GM12878 (cell line): ENCODE measurements around the gene DLX1. TPM values are rescaled to one million over a fixed set of nuclear protein-coding genes. Genes with fewer than 3 reads are reported as not detected.

Experiments used
- BCL11A ChIP-seq: IDR thresholded peaks from 2 replicates; pipeline ENCODE4 v1.6.1; 2011; ENCODE audit warnings: low read depth, low read length
- ESRRA ChIP-seq: IDR thresholded peaks from 2 replicates; pipeline ENCODE4 v1.6.1; 2012; ENCODE audit warnings: mild to moderate bottlenecking, low read length, improper control_type of control experiment
- HDGF ChIP-seq: fragments of 450-650 bp; IDR thresholded peaks from 2 replicates; pipeline ENCODE4 v1.6.1; 2016; ENCODE audit warnings: antibody characterized with exemption
- IRF4 ChIP-seq: IDR thresholded peaks from 2 replicates; pipeline ENCODE4 v1.6.1; 2011; ENCODE audit warnings: low read depth, low read length
- MTA3 ChIP-seq: IDR thresholded peaks from 2 replicates; pipeline ENCODE4 v1.6.1; 2012; ENCODE audit warnings: low read length, inconsistent platforms, borderline replicate concordance
- MXI1 ChIP-seq: fragments of 150-350 bp; IDR thresholded peaks from 2 replicates; pipeline ENCODE4 v1.6.1; 2011; ENCODE audit warnings: low read depth, mild to moderate bottlenecking, inconsistent platforms, low read length, improper control_type of control experiment
- MYB ChIP-seq: fragments of 150-350 bp; IDR thresholded peaks from 2 replicates; pipeline ENCODE4 v1.6.1; 2014; ENCODE audit warnings: mild to moderate bottlenecking, low read depth, low read length, borderline replicate concordance
- NR2C1 ChIP-seq: fragments of 450-650 bp; IDR thresholded peaks from 2 replicates; pipeline ENCODE4 v1.6.1; 2017; ENCODE audit warnings: antibody characterized with exemption, mild to moderate bottlenecking, moderate library complexity
- NRF1 ChIP-seq: conservative IDR thresholded peaks from 2 replicates; pipeline ENCODE4 v1.6.1; 2011; ENCODE audit warnings: mild to moderate bottlenecking, low read depth, low read length, improper control_type of control experiment
- POLR2AphosphoS5 ChIP-seq: IDR thresholded peaks from 2 replicates; pipeline ENCODE4 v1.6.1; 2011; ENCODE audit warnings: mild to moderate bottlenecking, low read length, inconsistent platforms
- RCOR1 ChIP-seq: conservative IDR thresholded peaks from 2 replicates; pipeline ENCODE4 v1.6.1; 2012; ENCODE audit warnings: low read depth, low read length, improper control_type of control experiment
- SIX5 ChIP-seq: IDR thresholded peaks from 2 replicates; pipeline ENCODE4 v1.6.1; 2011; ENCODE audit warnings: mild to moderate bottlenecking, low read depth, low read length, moderate library complexity; ENCODE audit not compliant: severe bottlenecking
- SMARCA5 ChIP-seq: fragments of 450-650 bp; IDR thresholded peaks from 2 replicates; pipeline ENCODE4 v1.6.1; 2017; ENCODE audit warnings: mild to moderate bottlenecking
- SREBF1 ChIP-seq: IDR thresholded peaks from 2 replicates; pipeline ENCODE4 v1.6.1; 2012; ENCODE audit warnings: mild to moderate bottlenecking, low read length
- YBX1 ChIP-seq: fragments of 450-650 bp; IDR thresholded peaks from 2 replicates; pipeline ENCODE4 v1.6.1; 2016; ENCODE audit warnings: antibody characterized with exemption
- ZNF24 ChIP-seq: fragments of 450-650 bp; IDR thresholded peaks from 2 replicates; pipeline ENCODE4 v1.6.1; 2017; ENCODE audit warnings: antibody characterized with exemption, mild to moderate bottlenecking
- polyA plus RNA-seq, 11 experiments: library from polyadenylated mRNA; depleted of rRNA in 4 of 11; unstranded in 6 of 11; stranded (reverse) in 5 of 11; fragments of >200 nt; fragmentation: Nextera tagmentation in 4 of 11; fragmentation: Illumina TruSeq in 1 of 11; extraction: Ambion mirVana in 4 of 11; extraction: Trizol in 1 of 11; gene quantifications; 1 replicate in 1 of 11; 2 replicates in 10 of 11; pipeline versions ENCODE4 v1.2.1 to v1.2.3, GENCODE V29; 2011 to 2016; ENCODE audit warnings: inconsistent platforms in 2 of 11, missing spikeins in 2 of 11, low read depth in 1 of 11
- total RNA-seq, 4 experiments: library from RNA; depleted of rRNA in 3 of 4; stranded (reverse); fragments of >200 nt in 3 of 4; fragmentation: Illumina TruSeq in 1 of 4; extraction: Trizol in 1 of 4; gene quantifications; 2 replicates each; pipeline versions ENCODE4 v1.2.1 to v1.2.3, GENCODE V29; 2013 to 2021
- TF ChIP-seq, protein P1 (sequence below): IDR thresholded peaks from 2 replicates; pipeline ENCODE4 v1.6.1; 2012; ENCODE audit warnings: improper control_type of control experiment, low read depth, low read length; ENCODE audit not compliant: insufficient replicate concordance
- TF ChIP-seq, protein P2 (sequence below): fragments of 450-650 bp; IDR thresholded peaks from 2 replicates; pipeline ENCODE4 v1.6.1; 2018; ENCODE audit warnings: mild to moderate bottlenecking, low read depth, moderate library complexity; ENCODE audit not compliant: partially characterized antibody
- TF ChIP-seq, protein P3 (sequence below): IDR thresholded peaks from 2 replicates; pipeline ENCODE4 v1.6.1; 2012; ENCODE audit warnings: low read depth, low read length, improper control_type of control experiment

The DLX1 gene
- total and polyA plus RNA-seq, 10 of the 15 experiments (the other 5 are each of a cell fraction or from before 2014, with no cell fraction given), result 0.06 TPM; not detected in 9

DNA sequence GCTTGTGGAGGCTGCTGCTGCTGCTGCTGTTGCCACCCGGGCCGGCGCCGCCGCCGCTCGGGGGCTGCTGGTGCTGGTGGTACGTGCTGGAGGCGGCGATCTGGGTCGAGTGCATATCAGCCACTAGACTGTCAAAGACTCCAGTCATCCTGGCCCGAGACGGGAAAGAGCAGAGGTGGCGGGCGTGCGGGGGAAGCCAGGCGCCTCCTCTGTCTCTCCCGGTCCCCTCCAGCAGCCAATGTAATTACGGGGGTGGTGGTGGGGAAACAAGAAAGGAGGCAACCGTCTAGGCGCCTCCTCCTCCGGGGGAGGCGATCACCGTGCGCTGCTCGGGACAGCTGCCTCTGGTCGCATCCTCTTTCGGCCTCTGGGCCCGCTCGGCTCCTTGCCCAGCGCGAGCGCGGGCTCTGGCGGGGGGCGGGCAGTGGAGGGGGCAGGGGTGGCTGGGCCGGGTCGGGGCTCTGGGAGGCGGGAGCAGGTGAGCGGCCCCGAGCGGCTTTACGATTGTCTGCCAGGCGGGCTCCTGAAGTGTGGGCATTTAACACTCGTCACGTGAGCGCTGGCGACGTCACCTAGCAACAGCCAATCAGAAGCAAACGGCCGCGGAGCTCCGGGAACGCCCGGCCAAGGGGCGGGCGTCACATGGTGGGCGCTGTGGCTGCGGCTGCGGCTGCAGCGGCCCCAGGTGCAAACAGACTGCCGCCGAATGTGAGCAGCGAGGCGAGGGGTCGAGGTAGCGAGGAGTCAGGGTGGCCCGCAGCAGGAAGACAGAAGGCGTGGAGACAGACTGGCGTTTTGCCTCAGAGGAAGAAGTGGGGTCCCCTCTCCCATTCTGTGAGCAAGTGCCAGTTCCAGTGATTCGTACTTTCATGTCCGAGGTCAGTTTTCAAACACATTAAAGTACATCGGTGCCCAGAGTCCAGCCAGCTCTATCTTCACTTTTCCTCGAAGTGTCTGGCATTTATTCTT, 17.4 kb downstream of the DLX1 start, which contains the start of gene DLX2 (continued):
- TF ChIP-seq, protein P1, sequence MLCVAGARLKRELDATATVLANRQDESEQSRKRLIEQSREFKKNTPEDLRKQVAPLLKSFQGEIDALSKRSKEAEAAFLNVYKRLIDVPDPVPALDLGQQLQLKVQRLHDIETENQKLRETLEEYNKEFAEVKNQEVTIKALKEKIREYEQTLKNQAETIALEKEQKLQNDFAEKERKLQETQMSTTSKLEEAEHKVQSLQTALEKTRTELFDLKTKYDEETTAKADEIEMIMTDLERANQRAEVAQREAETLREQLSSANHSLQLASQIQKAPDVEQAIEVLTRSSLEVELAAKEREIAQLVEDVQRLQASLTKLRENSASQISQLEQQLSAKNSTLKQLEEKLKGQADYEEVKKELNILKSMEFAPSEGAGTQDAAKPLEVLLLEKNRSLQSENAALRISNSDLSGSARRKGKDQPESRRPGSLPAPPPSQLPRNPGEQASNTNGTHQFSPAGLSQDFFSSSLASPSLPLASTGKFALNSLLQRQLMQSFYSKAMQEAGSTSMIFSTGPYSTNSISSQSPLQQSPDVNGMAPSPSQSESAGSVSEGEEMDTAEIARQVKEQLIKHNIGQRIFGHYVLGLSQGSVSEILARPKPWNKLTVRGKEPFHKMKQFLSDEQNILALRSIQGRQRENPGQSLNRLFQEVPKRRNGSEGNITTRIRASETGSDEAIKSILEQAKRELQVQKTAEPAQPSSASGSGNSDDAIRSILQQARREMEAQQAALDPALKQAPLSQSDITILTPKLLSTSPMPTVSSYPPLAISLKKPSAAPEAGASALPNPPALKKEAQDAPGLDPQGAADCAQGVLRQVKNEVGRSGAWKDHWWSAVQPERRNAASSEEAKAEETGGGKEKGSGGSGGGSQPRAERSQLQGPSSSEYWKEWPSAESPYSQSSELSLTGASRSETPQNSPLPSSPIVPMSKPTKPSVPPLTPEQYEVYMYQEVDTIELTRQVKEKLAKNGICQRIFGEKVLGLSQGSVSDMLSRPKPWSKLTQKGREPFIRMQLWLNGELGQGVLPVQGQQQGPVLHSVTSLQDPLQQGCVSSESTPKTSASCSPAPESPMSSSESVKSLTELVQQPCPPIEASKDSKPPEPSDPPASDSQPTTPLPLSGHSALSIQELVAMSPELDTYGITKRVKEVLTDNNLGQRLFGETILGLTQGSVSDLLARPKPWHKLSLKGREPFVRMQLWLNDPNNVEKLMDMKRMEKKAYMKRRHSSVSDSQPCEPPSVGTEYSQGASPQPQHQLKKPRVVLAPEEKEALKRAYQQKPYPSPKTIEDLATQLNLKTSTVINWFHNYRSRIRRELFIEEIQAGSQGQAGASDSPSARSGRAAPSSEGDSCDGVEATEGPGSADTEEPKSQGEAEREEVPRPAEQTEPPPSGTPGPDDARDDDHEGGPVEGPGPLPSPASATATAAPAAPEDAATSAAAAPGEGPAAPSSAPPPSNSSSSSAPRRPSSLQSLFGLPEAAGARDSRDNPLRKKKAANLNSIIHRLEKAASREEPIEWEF, result no peak
- TF ChIP-seq, protein P2, sequence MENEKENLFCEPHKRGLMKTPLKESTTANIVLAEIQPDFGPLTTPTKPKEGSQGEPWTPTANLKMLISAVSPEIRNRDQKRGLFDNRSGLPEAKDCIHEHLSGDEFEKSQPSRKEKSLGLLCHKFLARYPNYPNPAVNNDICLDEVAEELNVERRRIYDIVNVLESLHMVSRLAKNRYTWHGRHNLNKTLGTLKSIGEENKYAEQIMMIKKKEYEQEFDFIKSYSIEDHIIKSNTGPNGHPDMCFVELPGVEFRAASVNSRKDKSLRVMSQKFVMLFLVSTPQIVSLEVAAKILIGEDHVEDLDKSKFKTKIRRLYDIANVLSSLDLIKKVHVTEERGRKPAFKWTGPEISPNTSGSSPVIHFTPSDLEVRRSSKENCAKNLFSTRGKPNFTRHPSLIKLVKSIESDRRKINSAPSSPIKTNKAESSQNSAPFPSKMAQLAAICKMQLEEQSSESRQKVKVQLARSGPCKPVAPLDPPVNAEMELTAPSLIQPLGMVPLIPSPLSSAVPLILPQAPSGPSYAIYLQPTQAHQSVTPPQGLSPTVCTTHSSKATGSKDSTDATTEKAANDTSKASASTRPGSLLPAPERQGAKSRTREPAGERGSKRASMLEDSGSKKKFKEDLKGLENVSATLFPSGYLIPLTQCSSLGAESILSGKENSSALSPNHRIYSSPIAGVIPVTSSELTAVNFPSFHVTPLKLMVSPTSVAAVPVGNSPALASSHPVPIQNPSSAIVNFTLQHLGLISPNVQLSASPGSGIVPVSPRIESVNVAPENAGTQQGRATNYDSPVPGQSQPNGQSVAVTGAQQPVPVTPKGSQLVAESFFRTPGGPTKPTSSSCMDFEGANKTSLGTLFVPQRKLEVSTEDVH, result no peak
- peak; percentile 87; the same call in 1 of the 2 replicates for TF ChIP-seq RCOR1
- TF ChIP-seq, protein P3, sequence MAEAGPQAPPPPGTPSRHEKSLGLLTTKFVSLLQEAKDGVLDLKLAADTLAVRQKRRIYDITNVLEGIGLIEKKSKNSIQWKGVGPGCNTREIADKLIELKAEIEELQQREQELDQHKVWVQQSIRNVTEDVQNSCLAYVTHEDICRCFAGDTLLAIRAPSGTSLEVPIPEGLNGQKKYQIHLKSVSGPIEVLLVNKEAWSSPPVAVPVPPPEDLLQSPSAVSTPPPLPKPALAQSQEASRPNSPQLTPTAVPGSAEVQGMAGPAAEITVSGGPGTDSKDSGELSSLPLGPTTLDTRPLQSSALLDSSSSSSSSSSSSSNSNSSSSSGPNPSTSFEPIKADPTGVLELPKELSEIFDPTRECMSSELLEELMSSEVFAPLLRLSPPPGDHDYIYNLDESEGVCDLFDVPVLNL, result no peak
- no peak for TF ChIP-seq MYB
- peak; percentile 77 for TF ChIP-seq MXI1
- no peak for TF ChIP-seq ZNF24
- no peak for TF ChIP-seq IRF4
- TF ChIP-seq NRF1, result no peak
- TF ChIP-seq YBX1, result no peak
- TF ChIP-seq SREBF1, result no peak
- TF ChIP-seq SMARCA5, result no peak
- no peak for TF ChIP-seq NR2C1
- no peak for TF ChIP-seq HDGF
- no peak for TF ChIP-seq MTA3
- TF ChIP-seq ESRRA, result no peak
- TF ChIP-seq POLR2AphosphoS5, result no peak
- TF ChIP-seq BCL11A, result 0 out of 2 replicates have a peak, but pooled peaks have one; percentile 2
- no peak for TF ChIP-seq SIX5
